ENCODE data around the gene RTP5. TPM values are rescaled to one million over a fixed set of nuclear protein-coding genes. Genes with fewer than 3 reads are reported as not detected.
A peak's percentile ranks its signal among the peaks of the same experiment; 100 is the strongest.

RTP5 gene
- total RNA-seq, 6 donors from 2014 or later, result 0.14 to 2.1 (median 0.69) TPM; not detected in 1

GRCh38 chr2:241834527-241835210 lies 34.9 kb upstream of the RTP5 start:
- Histone ChIP-seq H3K36me3 (no peaks in the 10 kb centered on the region), H3K27me3 (no peaks in the 10 kb centered on the region), H3K4me3 (no peak overlapping the region), H3K4me1 (no peaks in the 10 kb centered on the region), H3K27ac (no peak overlapping the region), H3K9me3 (no peaks in the 10 kb centered on the region)
- no peak for ATAC-seq (ENCODE audit: low FRiP score in 2 of 2)
- TF ChIP-seq EP300 (IDR thresholded peaks at IDR 0.05) (no peak), POLR2A (IDR thresholded peaks at IDR 0.05) (no peak), CTCF (IDR thresholded peaks at IDR 0.05) (no peak), POLR2AphosphoS5 (IDR thresholded peaks at IDR 0.05) (no peak)
- 83 to 85% methylated on average over 10 of the region's 10 CpGs for WGBS, 2 donors
- no peak for DNase-seq

- TF ChIP-seq POLR2A (IDR thresholded peaks at IDR 0.05) (no peak), POLR2AphosphoS5 (IDR thresholded peaks at IDR 0.05) (no peak)
- no peaks in the 10 kb centered on the region for H3K36me3 ChIP-seq
- H3K9me3 ChIP-seq, result no peaks in the 10 kb centered on the region
- no peaks in the 10 kb centered on the region for H3K4me1 ChIP-seq
- no peak overlapping the region for H3K4me3 ChIP-seq
- ATAC-seq (ENCODE audit: low FRiP score in 2 of 2) (no peak), DNase-seq (no peak)
- WGBS, 2 donors, result 40 to 72% methylated on average over 4 of the region's 4 CpGs
- no peak overlapping the region for H3K27ac ChIP-seq
- no peaks in the 10 kb centered on the region for H3K27me3 ChIP-seq
Observed at GRCh38 chr2:241835611-241836010, 33.9 kb upstream of the RTP5 start.

- H3K4me3 ChIP-seq, result no peak overlapping the region
Observed at GRCh38 chr2:241836292-241836691, 33.2 kb upstream of the RTP5 start.

GRCh38 chr2:241837197-241837965 lies 32.1 kb upstream of the RTP5 start:
- ATAC-seq (ENCODE audit: low FRiP score in 2 of 2), result no peak

More at GRCh38 chr2:241836292-241836691, 33.2 kb upstream of the RTP5 start:
- no peak for DNase-seq
- 62 to 63% methylated on average over 6 of the region's 6 CpGs for WGBS, 2 donors
- Histone ChIP-seq H3K9me3 (no peaks in the 10 kb centered on the region), H3K27me3 (no peaks in the 10 kb centered on the region), H3K27ac (no peak overlapping the region), H3K4me1 (no peaks in the 10 kb centered on the region), H3K36me3 (no peaks in the 10 kb centered on the region)
- ATAC-seq (ENCODE audit: low FRiP score in 2 of 2), result no peak
- no peak for TF ChIP-seq EP300 (IDR thresholded peaks at IDR 0.05)
- no peak for TF ChIP-seq POLR2A (IDR thresholded peaks at IDR 0.05)
- TF ChIP-seq POLR2AphosphoS5 (IDR thresholded peaks at IDR 0.05), result no peak

GRCh38 chr2:241841181-241842066 lies 28.1 kb upstream of the RTP5 start:
- Histone ChIP-seq H3K9me3 (no peaks in the 10 kb centered on the region), H3K36me3 (no peaks in the 10 kb centered on the region), H3K27ac (no peak overlapping the region), H3K4me1 (peaks cover 10 to 26% (median 16%) of the 10 kb centered on the region in 4 donors), H3K27me3 (peaks cover 0 to 5% (median 0%) of the 10 kb centered on the region in 4 donors), H3K4me3 (no peak overlapping the region)
- ATAC-seq (ENCODE audit: low FRiP score in 2 of 2) (no peak), DNase-seq (peak in 1 of 2 donors; percentile 65)
- WGBS, 2 donors, result 78 to 84% methylated on average over 28 of the region's 28 CpGs
- TF ChIP-seq POLR2A (IDR thresholded peaks at IDR 0.05), result no peak
- no peak for TF ChIP-seq EP300 (IDR thresholded peaks at IDR 0.05)
- TF ChIP-seq POLR2AphosphoS5 (IDR thresholded peaks at IDR 0.05), result no peak
- TF ChIP-seq CTCF (IDR thresholded peaks at IDR 0.05), result no peak

More at GRCh38 chr2:241837197-241837965, 32.1 kb upstream of the RTP5 start:
- 63% methylated on average over 13 of the region's 13 CpGs for WGBS, 2 donors
- no peak for DNase-seq
- H3K27ac ChIP-seq, result no peak overlapping the region
- TF ChIP-seq EP300 (IDR thresholded peaks at IDR 0.05) (no peak), CTCF (IDR thresholded peaks at IDR 0.05) (no peak), POLR2AphosphoS5 (IDR thresholded peaks at IDR 0.05) (no peak), POLR2A (IDR thresholded peaks at IDR 0.05) (no peak)
- no peaks in the 10 kb centered on the region for H3K27me3 ChIP-seq
- no peaks in the 10 kb centered on the region for H3K36me3 ChIP-seq
- H3K4me3 ChIP-seq, result no peak overlapping the region
- no peaks in the 10 kb centered on the region for H3K9me3 ChIP-seq
- no peaks in the 10 kb centered on the region for H3K4me1 ChIP-seq

Data from upper lobe of left lung (tissue), 6 donors.